ENCODE data around the gene NDUFA11.

Gene NDUFA11

GRCh38 chr19:5916181-5916708 lies 12.7 kb upstream of the NDUFA11 start:
- H3K4me1 ChIP-seq (ENCODE audit: control insufficient read depth, low read length) = no peaks in the 10 kb centered on the region

GRCh38 chr19:5915782-5916165 lies 12.2 kb upstream of the NDUFA11 start:
- no peak overlapping the region for H3K4me3 ChIP-seq (ENCODE audit: low read length)
- no peaks in the 10 kb centered on the region for H4K20me1 ChIP-seq (ENCODE audit: control insufficient read depth, insufficient read depth, low read depth, low read length)
- H3K4me2 ChIP-seq (ENCODE audit: low read length) = no peak overlapping the region

More at GRCh38 chr19:5916181-5916708, 12.7 kb upstream of the NDUFA11 start:
- H4K20me1 ChIP-seq (ENCODE audit: control insufficient read depth, insufficient read depth, low read depth, low read length) = no peaks in the 10 kb centered on the region
- H3F3A ChIP-seq (ENCODE audit: control insufficient read depth, insufficient read depth) = no peaks in the 10 kb centered on the region
- H3K27ac ChIP-seq (ENCODE audit: low read depth, low read length) = no peak overlapping the region
- no peak overlapping the region for H3K4me3 ChIP-seq (ENCODE audit: low read length)
- H3K27me3 ChIP-seq (ENCODE audit: control insufficient read depth, low read length) = no peaks in the 10 kb centered on the region
- no peak overlapping the region for H3K4me2 ChIP-seq (ENCODE audit: low read length)
- H3K36me3 ChIP-seq (ENCODE audit: control insufficient read depth, low read length) = peaks cover 42% of the 10 kb centered on the region
- no peaks in the 10 kb centered on the region for H3K9me2 ChIP-seq (replicated peaks; ENCODE audit: control insufficient read depth, low read length)
- no peaks in the 10 kb centered on the region for H3K79me2 ChIP-seq (ENCODE audit: control insufficient read depth, low read length)
- no peaks in the 10 kb centered on the region for H3K9me3 ChIP-seq (ENCODE audit: control insufficient read depth, insufficient read depth, low read length)
- no peak for TF ChIP-seq EZH2phosphoT487 (IDR thresholded peaks at IDR 0.05; ENCODE audit: borderline replicate concordance, low read length)
- no peak for TF ChIP-seq CTCF (IDR thresholded peaks at IDR 0.05; ENCODE audit: low read depth, low read length, poor library complexity, severe bottlenecking)

GRCh38 chr19:5914946-5915781 lies 11.6 kb upstream of the NDUFA11 start:
- Histone ChIP-seq H3K9me3 (ENCODE audit: control insufficient read depth, insufficient read depth, low read length) (no peaks in the 10 kb centered on the region), H3K4me3 (ENCODE audit: low read length) (no peak overlapping the region), H3K27ac (ENCODE audit: low read depth, low read length) (no peak overlapping the region), H3K9me2 (replicated peaks; ENCODE audit: control insufficient read depth, low read length) (no peaks in the 10 kb centered on the region), H3K79me2 (ENCODE audit: control insufficient read depth, low read length) (no peaks in the 10 kb centered on the region), H4K20me1 (ENCODE audit: control insufficient read depth, insufficient read depth, low read depth, low read length) (no peaks in the 10 kb centered on the region), H3K4me2 (ENCODE audit: low read length) (no peak overlapping the region), H3K27me3 (ENCODE audit: control insufficient read depth, low read length) (no peaks in the 10 kb centered on the region), H3K4me1 (ENCODE audit: control insufficient read depth, low read length) (no peaks in the 10 kb centered on the region), H3F3A (ENCODE audit: control insufficient read depth, insufficient read depth) (no peaks in the 10 kb centered on the region), H3K36me3 (ENCODE audit: control insufficient read depth, low read length) (peaks cover 40% of the 10 kb centered on the region)
- TF ChIP-seq CTCF (IDR thresholded peaks at IDR 0.05; ENCODE audit: low read depth, low read length, poor library complexity, severe bottlenecking) (no peak), EZH2phosphoT487 (IDR thresholded peaks at IDR 0.05; ENCODE audit: borderline replicate concordance, low read length) (no peak)

More at GRCh38 chr19:5915782-5916165, 12.2 kb upstream of the NDUFA11 start:
- H3K79me2 ChIP-seq (ENCODE audit: control insufficient read depth, low read length) = no peaks in the 10 kb centered on the region
- peaks cover 40% of the 10 kb centered on the region for H3K36me3 ChIP-seq (ENCODE audit: control insufficient read depth, low read length)
- no peaks in the 10 kb centered on the region for H3K27me3 ChIP-seq (ENCODE audit: control insufficient read depth, low read length)
- H3K27ac ChIP-seq (ENCODE audit: low read depth, low read length) = no peak overlapping the region
- H3K9me3 ChIP-seq (ENCODE audit: control insufficient read depth, insufficient read depth, low read length) = no peaks in the 10 kb centered on the region
- no peaks in the 10 kb centered on the region for H3F3A ChIP-seq (ENCODE audit: control insufficient read depth, insufficient read depth)
- no peaks in the 10 kb centered on the region for H3K9me2 ChIP-seq (replicated peaks; ENCODE audit: control insufficient read depth, low read length)
- no peak for TF ChIP-seq CTCF (IDR thresholded peaks at IDR 0.05; ENCODE audit: low read depth, low read length, poor library complexity, severe bottlenecking)
- TF ChIP-seq EZH2phosphoT487 (IDR thresholded peaks at IDR 0.05; ENCODE audit: borderline replicate concordance, low read length) = no peak
- H3K4me1 ChIP-seq (ENCODE audit: control insufficient read depth, low read length) = no peaks in the 10 kb centered on the region

All from DOHH2 (cell line).